DMS 273 treated with DMSO at 0.1 percent for 48 hours (cell line): ENCODE data around the gene KREMEN1.

ENCODE experiments used
- DNase-seq: peaks from one replicate; lab custom pipeline; 2025; lab: John Stamatoyannopoulos, UW

The KREMEN1 gene

GRCh38 chr22:29207562-29208501 lies 135.0 kb downstream of the KREMEN1 start:
- no peak for DNase-seq

- no peak for DNase-seq
Measured at GRCh38 chr22:29208502-29208862, 135.6 kb downstream of the KREMEN1 start.

GRCh38 chr22:29208879-29209623 lies 136.2 kb downstream of the KREMEN1 start:
- no peak for DNase-seq

- DNase-seq, result no peak
Measured at GRCh38 chr22:29209624-29209929, 136.7 kb downstream of the KREMEN1 start.

GRCh38 chr22:29211066-29211465 lies 138.2 kb downstream of the KREMEN1 start:
- DNase-seq, result no peak

- no peak for DNase-seq
Measured at GRCh38 chr22:29211466-29211865, 138.6 kb downstream of the KREMEN1 start.

GRCh38 chr22:29212743-29213142 lies 139.9 kb downstream of the KREMEN1 start:
- DNase-seq, result no peak

- no peak for DNase-seq
Measured at GRCh38 chr22:29213493-29213892, 140.7 kb downstream of the KREMEN1 start.

- no peak for DNase-seq
Measured at GRCh38 chr22:29214232-29214631, 141.4 kb downstream of the KREMEN1 start.

- no peak for DNase-seq
Measured at GRCh38 chr22:29215012-29215860, 142.4 kb downstream of the KREMEN1 start.

GRCh38 chr22:29216011-29216872 lies 143.4 kb downstream of the KREMEN1 start:
- no peak for DNase-seq

- no peak for DNase-seq
Measured at GRCh38 chr22:29216873-29217666, 144.2 kb downstream of the KREMEN1 start.
